Urothelium cell line (cell line): Measurements from ENCODE around the gene TRMT2A.

Experiments used
- DNase-seq: peaks from one replicate; pipeline ENCODE4 v3.0.0; 2011; ENCODE audit warnings: low spot score, mixed read lengths
- FAIRE-seq: peaks from 2 replicates; lab custom pipeline; 2011; peaks lifted over from hg19 to GRCh38; lab: Jason Lieb, UNC

The TRMT2A gene

GRCh38 chr22:20123366-20124082, 6.5 kb upstream of the TRMT2A start:
- DNase-seq (no peak), FAIRE-seq (peak; percentile 70)

- DNase-seq (no peak), FAIRE-seq (no peak)
Measured at GRCh38 chr22:20121856-20122415, 4.9 kb upstream of the TRMT2A start.

GRCh38 chr22:20118300-20119020, 1.4 kb upstream of the TRMT2A start:
- DNase-seq (no peak), FAIRE-seq (no peak)

- peak; percentile 43 for DNase-seq
- no peak for FAIRE-seq
Measured at GRCh38 chr22:20117633-20118299, 740 bp upstream of the TRMT2A start.

- FAIRE-seq (no peak), DNase-seq (no peak)
Measured at GRCh38 chr22:20116376-20116950, 563 bp downstream of the TRMT2A start.

- DNase-seq (no peak), FAIRE-seq (peak; percentile 20)
Measured at GRCh38 chr22:20115691-20116375, 1.2 kb downstream of the TRMT2A start, which contains the start of gene RANBP1. Gene RANBP1 (plus strand): TSS chr22:20116104. CDS start chr22:20116185, 81 bp downstream.

- DNase-seq (no peak), FAIRE-seq (no peak)
Measured at GRCh38 chr22:20114506-20115475, 2.2 kb downstream of the TRMT2A start.

- DNase-seq (no peak), FAIRE-seq (peak; percentile 32)
Measured at GRCh38 chr22:20113551-20114310, 3.3 kb downstream of the TRMT2A start.

GRCh38 chr22:20112623-20113511, 4.2 kb downstream of the TRMT2A start:
- peak; percentile 62 for FAIRE-seq
- no peak for DNase-seq

GRCh38 chr22:20111689-20112622, 5.1 kb downstream of the TRMT2A start:
- FAIRE-seq (peak; percentile 40), DNase-seq (no peak)

- DNase-seq = peak; percentile 74
- peak; percentile 27 for FAIRE-seq
Measured at GRCh38 chr22:20111045-20111688, 5.9 kb downstream of the TRMT2A start.

GRCh38 chr22:20110359-20110985, 6.6 kb downstream of the TRMT2A start:
- no peak for DNase-seq
- FAIRE-seq = no peak

GRCh38 chr22:20109411-20110358, 7.3 kb downstream of the TRMT2A start:
- no peak for FAIRE-seq
- DNase-seq = no peak

- DNase-seq (no peak), FAIRE-seq (peak; percentile 78)
Measured at GRCh38 chr22:20108757-20109230, 8.2 kb downstream of the TRMT2A start.
